ENCODE results near the gene EFR3B.

Gene EFR3B

GRCh38 chr2:25071966-25072365, 30.1 kb downstream of the EFR3B start:
- peaks cover 2% of the 10 kb centered on the region for H3K9me3 Mint-ChIP-seq
- no peaks in the 10 kb centered on the region for H3K36me3 Mint-ChIP-seq (ENCODE audit: low read depth)
- no peak overlapping the region for H3K27ac Mint-ChIP-seq
- H3K4me3 Mint-ChIP-seq, result no peak overlapping the region
- peaks cover 4% of the 10 kb centered on the region for H3K27me3 Mint-ChIP-seq
- intact Hi-C loops (cut with micrococcal nuclease), result no loop called here
- H3K4me1 Mint-ChIP-seq (ENCODE audit: low read depth), result no peaks in the 10 kb centered on the region

GRCh38 chr2:25072606-25073005, 30.7 kb downstream of the EFR3B start:
- H3K4me3 Mint-ChIP-seq, result no peak overlapping the region
- no peak overlapping the region for H3K27ac Mint-ChIP-seq
- no peaks in the 10 kb centered on the region for H3K36me3 Mint-ChIP-seq (ENCODE audit: low read depth)
- H3K27me3 Mint-ChIP-seq, result peaks cover 5% of the 10 kb centered on the region
- H3K4me1 Mint-ChIP-seq (ENCODE audit: low read depth), result no peaks in the 10 kb centered on the region
- intact Hi-C loops (cut with micrococcal nuclease), result no loop called here
- no peaks in the 10 kb centered on the region for H3K9me3 Mint-ChIP-seq

- Mint-ChIP-seq H3K4me3 (no peak overlapping the region), H3K4me1 (ENCODE audit: low read depth) (no peaks in the 10 kb centered on the region), H3K9me3 (no peaks in the 10 kb centered on the region), H3K27me3 (peaks cover 7% of the 10 kb centered on the region), H3K36me3 (ENCODE audit: low read depth) (no peaks in the 10 kb centered on the region), H3K27ac (no peak overlapping the region)
- intact Hi-C loops (cut with micrococcal nuclease), result no loop called here
Measured at GRCh38 chr2:25073025-25073424, 31.1 kb downstream of the EFR3B start.

GRCh38 chr2:25073914-25074313, 32.0 kb downstream of the EFR3B start:
- no peaks in the 10 kb centered on the region for H3K9me3 Mint-ChIP-seq
- H3K36me3 Mint-ChIP-seq (ENCODE audit: low read depth), result no peaks in the 10 kb centered on the region
- no peaks in the 10 kb centered on the region for H3K4me1 Mint-ChIP-seq (ENCODE audit: low read depth)
- H3K4me3 Mint-ChIP-seq, result no peak overlapping the region
- H3K27ac Mint-ChIP-seq, result no peak overlapping the region
- peaks cover 11% of the 10 kb centered on the region for H3K27me3 Mint-ChIP-seq
- intact Hi-C loops (cut with micrococcal nuclease), result no loop called here

- Mint-ChIP-seq H3K27me3 (peaks cover 14% of the 10 kb centered on the region), H3K4me3 (no peak overlapping the region), H3K4me1 (ENCODE audit: low read depth) (no peaks in the 10 kb centered on the region), H3K27ac (no peak overlapping the region), H3K36me3 (ENCODE audit: low read depth) (no peaks in the 10 kb centered on the region), H3K9me3 (no peaks in the 10 kb centered on the region)
- intact Hi-C loops (cut with micrococcal nuclease), result no loop called here
Measured at GRCh38 chr2:25074826-25075225, 33.0 kb downstream of the EFR3B start.

GRCh38 chr2:25076749-25077148, 34.9 kb downstream of the EFR3B start:
- Mint-ChIP-seq H3K27me3 (peaks cover 14% of the 10 kb centered on the region), H3K9me3 (no peaks in the 10 kb centered on the region), H3K4me1 (ENCODE audit: low read depth) (no peaks in the 10 kb centered on the region), H3K4me3 (no peak overlapping the region), H3K27ac (no peak overlapping the region), H3K36me3 (ENCODE audit: low read depth) (no peaks in the 10 kb centered on the region)
- intact Hi-C loops (cut with micrococcal nuclease), result no loop called here

GRCh38 chr2:25077789-25078169, 35.9 kb downstream of the EFR3B start:
- H3K27me3 Mint-ChIP-seq, result peaks cover 15% of the 10 kb centered on the region
- no peak overlapping the region for H3K4me3 Mint-ChIP-seq
- H3K9me3 Mint-ChIP-seq, result no peaks in the 10 kb centered on the region
- H3K36me3 Mint-ChIP-seq (ENCODE audit: low read depth), result no peaks in the 10 kb centered on the region
- no peak overlapping the region for H3K27ac Mint-ChIP-seq
- H3K4me1 Mint-ChIP-seq (ENCODE audit: low read depth), result no peaks in the 10 kb centered on the region
- intact Hi-C loops (cut with micrococcal nuclease), result no loop called here

- no peaks in the 10 kb centered on the region for H3K9me3 Mint-ChIP-seq
- no peaks in the 10 kb centered on the region for H3K36me3 Mint-ChIP-seq (ENCODE audit: low read depth)
- H3K27me3 Mint-ChIP-seq, result peaks cover 15% of the 10 kb centered on the region
- no peak overlapping the region for H3K4me3 Mint-ChIP-seq
- no peaks in the 10 kb centered on the region for H3K4me1 Mint-ChIP-seq (ENCODE audit: low read depth)
- H3K27ac Mint-ChIP-seq, result no peak overlapping the region
- intact Hi-C loops (cut with micrococcal nuclease), result no loop called here
Measured at GRCh38 chr2:25078170-25079049, 36.5 kb downstream of the EFR3B start.

GRCh38 chr2:25079050-25079635, 37.3 kb downstream of the EFR3B start:
- Mint-ChIP-seq H3K27me3 (peaks cover 15% of the 10 kb centered on the region), H3K27ac (no peak overlapping the region), H3K4me1 (ENCODE audit: low read depth) (no peaks in the 10 kb centered on the region), H3K4me3 (no peak overlapping the region), H3K36me3 (ENCODE audit: low read depth) (no peaks in the 10 kb centered on the region), H3K9me3 (no peaks in the 10 kb centered on the region)
- intact Hi-C loops (cut with micrococcal nuclease), result no loop called here

GRCh38 chr2:25081237-25081790, 39.4 kb downstream of the EFR3B start:
- H3K36me3 Mint-ChIP-seq (ENCODE audit: low read depth), result no peaks in the 10 kb centered on the region
- H3K27me3 Mint-ChIP-seq, result peaks cover 13% of the 10 kb centered on the region
- no peak overlapping the region for H3K27ac Mint-ChIP-seq
- intact Hi-C loops (cut with micrococcal nuclease), result no loop called here
- H3K4me1 Mint-ChIP-seq (ENCODE audit: low read depth), result no peaks in the 10 kb centered on the region
- no peaks in the 10 kb centered on the region for H3K9me3 Mint-ChIP-seq
- H3K4me3 Mint-ChIP-seq, result no peak overlapping the region

GRCh38 chr2:25082002-25082622, 40.2 kb downstream of the EFR3B start:
- peaks cover 11% of the 10 kb centered on the region for H3K27me3 Mint-ChIP-seq
- intact Hi-C loops (cut with micrococcal nuclease), result no loop called here
- no peaks in the 10 kb centered on the region for H3K36me3 Mint-ChIP-seq (ENCODE audit: low read depth)
- no peak overlapping the region for H3K27ac Mint-ChIP-seq
- H3K4me1 Mint-ChIP-seq (ENCODE audit: low read depth), result no peaks in the 10 kb centered on the region
- no peaks in the 10 kb centered on the region for H3K9me3 Mint-ChIP-seq
- H3K4me3 Mint-ChIP-seq, result no peak overlapping the region

GRCh38 chr2:25085761-25086560, 44.1 kb downstream of the EFR3B start:
- no peak overlapping the region for H3K4me3 Mint-ChIP-seq
- no peaks in the 10 kb centered on the region for H3K9me3 Mint-ChIP-seq
- peaks cover 1% of the 10 kb centered on the region for H3K27me3 Mint-ChIP-seq
- peaks cover 16% of the 10 kb centered on the region for H3K4me1 Mint-ChIP-seq (ENCODE audit: low read depth)
- no peak overlapping the region for H3K27ac Mint-ChIP-seq
- H3K36me3 Mint-ChIP-seq (ENCODE audit: low read depth), result no peaks in the 10 kb centered on the region
- intact Hi-C loops (cut with micrococcal nuclease), result no loop called here

GRCh38 chr2:25088817-25089516, 47.1 kb downstream of the EFR3B start:
- Mint-ChIP-seq H3K27ac (peak overlapping the region; percentile 64), H3K9me3 (no peaks in the 10 kb centered on the region), H3K27me3 (no peaks in the 10 kb centered on the region)

More at GRCh38 chr2:25088817-25089516, 47.1 kb downstream of the EFR3B start:
- Mint-ChIP-seq H3K4me1 (ENCODE audit: low read depth) (peaks cover 16% of the 10 kb centered on the region), H3K36me3 (ENCODE audit: low read depth) (no peaks in the 10 kb centered on the region), H3K4me3 (no peak overlapping the region)
- intact Hi-C loops (cut with micrococcal nuclease), result no loop called here
